HG03460 (cell line): ENCODE data around the gene N4BP2.
"Not testable (repeated sequence)": the region's sequence is repeated elsewhere in the genome, so short reads cannot be mapped to it uniquely, and the experiment has no call there.

Source experiments
- ATAC-seq: cut with Tn5 transposase; IDR thresholded peaks from one replicate; pipeline ENCODE4 v1.9.1; 2021; ENCODE audit not compliant: unreplicated experiment

The N4BP2 gene

DNA sequence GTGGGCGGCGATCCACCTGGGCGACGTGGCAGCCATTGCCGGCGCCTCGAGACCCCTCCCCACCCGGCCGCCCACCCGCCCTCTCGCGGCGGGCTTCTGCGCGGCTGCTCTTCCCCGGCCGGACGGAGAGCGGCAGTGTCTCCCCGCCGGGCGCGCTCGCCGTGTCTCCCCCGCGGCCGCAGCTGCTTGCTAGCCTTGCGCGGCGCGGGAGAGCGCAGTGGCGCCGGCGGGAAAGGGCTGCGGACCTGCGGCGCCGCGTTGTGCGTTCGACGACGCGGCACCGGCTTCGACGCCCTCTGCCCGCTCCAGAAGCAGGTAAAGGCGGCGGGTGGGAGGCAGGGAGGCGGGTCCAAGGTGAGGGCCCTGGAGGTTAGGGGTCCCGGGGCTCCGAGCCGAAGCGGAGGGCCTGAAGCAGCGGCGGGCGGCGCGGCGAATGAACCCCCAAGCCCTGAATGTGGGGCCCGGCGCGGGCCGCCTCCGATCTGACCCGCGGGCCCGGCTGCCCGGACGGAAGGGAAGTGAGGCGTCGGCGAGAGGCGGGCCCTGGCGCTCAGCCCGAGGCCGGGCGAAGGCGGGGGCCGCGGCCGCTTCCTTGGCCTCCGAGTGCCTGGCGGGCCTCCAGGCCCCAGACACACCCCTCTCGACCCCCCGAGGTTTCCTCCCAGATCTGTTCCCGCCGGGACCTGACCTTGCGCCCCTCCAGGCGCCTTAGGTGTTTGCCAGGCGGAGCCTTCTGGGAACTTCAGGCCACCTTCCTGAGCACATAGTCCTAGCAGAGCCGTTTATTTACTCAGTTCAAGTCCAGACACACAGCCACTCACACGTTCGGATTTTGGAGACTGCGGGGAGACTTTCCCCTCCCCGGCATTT is at the start of gene N4BP2:
Gene N4BP2 (plus strand): TSS at position 135 of the 870 bp plus-strand sequence. CDS start 40,491 bp downstream, outside the sequence.
- peak; percentile 56 for ATAC-seq

DNA sequence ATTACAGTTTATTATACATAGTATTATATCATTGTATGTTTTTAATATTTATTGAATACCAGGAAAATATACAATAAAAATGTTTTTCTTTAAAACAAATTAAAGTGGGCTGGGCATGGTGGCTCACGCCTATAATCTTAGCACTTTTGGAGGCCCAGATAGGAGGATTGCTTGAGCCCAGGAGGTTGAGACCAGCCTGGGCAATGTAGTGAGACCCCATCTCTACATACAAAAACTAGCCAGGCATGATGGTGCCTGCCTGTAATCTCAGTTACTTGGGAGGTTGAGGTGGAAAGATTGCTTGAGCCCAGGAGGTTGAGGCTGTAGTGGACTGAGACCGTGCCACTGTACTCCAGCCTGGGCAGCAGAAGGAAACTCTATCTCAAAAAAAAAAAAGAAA is 40.6 kb upstream of the N4BP2 start:
- no peak for ATAC-seq

DNA sequence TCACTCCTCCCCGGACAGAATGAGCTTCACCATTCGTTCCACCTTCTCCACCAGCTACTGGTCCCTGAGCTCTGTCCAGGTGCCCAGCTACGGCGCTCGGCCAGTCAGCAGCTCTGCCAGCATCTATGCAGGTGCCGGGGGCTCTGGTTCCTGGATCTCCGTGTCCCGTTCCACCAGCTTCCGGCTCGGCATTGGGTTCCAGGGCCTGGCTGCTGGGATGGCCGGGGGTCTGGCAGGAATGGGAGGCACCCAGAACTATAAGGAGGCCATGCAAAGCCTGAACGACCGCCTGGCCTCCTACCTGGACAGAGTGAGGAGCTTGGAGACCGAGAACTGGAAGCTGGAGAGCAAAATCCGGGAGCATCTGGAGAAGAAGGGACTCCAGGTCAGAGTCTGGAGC is 36.4 kb upstream of the N4BP2 start:
- no peak for ATAC-seq

DNA sequence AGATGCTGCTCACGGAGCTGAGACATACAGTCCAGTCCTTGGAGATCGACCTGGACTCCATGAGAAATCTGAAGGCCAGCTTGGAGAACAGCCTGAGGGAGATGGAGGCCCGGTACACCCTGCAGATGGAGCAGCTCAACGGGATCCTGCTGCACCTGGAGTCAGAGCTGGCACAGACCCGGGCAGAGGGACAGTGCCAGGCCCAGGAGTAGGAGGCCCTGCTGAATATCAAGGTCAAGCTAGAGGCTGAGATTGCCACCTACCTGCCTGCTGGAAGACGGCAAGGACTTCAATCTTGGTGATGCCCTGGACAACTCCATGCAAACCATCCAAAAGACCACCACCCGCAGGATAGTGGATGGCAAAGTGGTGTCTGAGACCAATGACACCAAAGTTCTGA is 35.5 kb upstream of the N4BP2 start:
- not testable (repeated sequence) for ATAC-seq

DNA sequence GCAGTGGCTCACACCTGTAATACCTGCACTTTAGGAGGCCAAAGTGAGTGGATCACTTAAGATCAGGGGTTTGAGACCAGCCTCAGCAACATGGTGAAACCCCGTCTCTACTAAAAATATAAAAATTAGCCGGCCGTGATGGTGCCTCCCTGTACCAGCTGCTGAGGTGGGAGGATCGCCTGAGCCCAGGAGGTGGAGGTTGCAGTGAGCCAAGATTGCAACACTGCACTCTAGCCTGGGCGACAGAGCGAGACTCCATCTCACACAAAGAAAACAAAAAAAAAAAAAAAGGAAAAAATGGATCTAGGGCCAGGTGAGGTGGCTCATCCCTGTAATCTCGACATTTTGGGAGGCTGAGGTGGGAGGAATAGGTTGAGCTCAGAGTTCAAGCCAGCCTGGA is 32.6 kb upstream of the N4BP2 start:
- ATAC-seq: not testable (repeated sequence)

DNA sequence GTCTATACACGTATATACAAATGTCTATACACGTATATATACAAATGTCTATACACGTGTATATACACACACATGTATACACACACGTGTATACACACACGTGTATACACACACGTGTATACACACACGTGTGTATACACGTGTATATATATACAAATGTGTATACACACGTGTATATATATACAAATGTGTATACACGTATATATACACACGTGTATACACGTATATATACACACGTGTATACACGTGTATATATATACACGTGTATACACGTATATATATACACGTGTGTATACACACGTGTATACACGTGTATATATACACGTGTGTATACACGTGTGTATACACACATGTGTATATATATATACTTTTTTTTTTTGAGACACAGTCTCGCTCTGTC is 23.9 kb upstream of the N4BP2 start:
- no peak for ATAC-seq

DNA sequence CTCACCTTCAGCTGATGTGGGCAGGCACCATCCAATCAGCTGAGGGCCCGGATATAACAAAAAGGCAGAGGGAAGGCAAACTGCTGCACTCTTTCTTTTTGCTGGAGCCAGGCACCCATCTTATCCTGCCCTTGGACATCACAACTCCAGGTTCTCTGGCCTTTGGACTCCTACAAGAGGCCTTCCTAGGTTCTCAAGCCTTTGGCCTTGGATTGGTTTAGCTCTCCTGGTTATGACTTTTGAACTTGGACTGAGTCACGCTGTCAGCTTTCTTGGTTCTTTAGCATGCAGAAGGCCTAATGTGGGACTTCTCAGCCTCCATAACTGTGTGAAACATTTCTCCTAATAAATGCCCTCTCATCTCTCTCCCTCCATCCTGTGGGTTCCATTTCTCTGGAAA is 23.0 kb upstream of the N4BP2 start:
- ATAC-seq: no peak

DNA sequence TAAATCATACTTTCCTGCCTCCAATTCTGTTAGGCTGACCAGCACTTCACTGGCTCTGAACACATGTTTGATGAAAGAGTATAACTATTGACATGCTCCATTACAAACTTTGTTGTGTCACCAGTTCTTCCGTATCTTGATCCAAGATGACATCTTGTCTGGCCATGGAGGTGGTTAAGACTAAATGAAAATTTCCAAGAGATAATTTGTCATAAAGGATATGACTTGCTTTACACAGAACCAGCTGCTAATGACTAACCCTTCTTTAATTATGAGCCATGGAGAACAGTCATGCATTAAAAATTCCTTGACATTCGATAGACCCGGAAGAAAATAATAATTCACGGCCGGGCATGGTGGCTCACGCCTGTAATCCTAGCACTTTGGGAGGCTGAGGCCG is 17.7 kb upstream of the N4BP2 start:
- no peak for ATAC-seq

DNA sequence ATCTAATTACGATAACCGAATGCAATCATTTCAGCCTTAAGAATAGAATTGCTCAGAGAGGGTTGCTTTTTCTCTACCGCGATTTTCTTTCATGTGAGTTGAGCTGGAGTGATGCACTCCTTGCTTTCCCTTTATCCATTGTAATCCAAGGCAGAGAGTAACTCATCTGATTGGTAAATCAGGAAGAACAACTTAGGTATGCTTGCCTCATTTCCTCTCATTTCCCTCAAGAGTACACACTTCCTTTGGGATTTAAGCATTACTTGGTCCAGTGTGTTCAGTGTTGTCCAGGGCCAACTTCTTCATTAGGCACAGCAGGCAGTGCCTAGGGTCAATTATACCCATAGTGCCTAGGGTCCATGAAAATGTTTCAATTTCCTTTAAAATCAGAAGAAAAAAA is 15.7 kb upstream of the N4BP2 start:
- ATAC-seq: no peak

DNA sequence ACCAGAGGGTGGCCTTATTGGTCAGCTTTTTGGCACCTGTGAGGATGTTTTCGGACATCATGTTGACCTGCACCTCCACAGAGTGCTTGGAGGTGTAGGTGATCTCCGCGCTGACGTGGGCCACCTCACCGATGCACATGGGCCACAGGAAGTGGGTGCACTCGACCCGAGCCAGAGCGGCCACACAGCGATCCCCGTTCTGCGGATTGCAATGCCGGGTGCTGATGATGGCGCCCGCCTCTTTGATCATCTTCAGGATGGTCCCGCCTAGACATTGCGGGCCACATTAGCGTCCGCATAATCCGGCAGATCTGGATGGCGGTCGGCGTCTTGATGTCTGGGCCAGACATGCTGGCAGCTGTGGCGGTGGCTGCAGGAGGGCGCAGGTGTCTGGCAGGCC is 12.9 kb upstream of the N4BP2 start:
- ATAC-seq: no peak

DNA sequence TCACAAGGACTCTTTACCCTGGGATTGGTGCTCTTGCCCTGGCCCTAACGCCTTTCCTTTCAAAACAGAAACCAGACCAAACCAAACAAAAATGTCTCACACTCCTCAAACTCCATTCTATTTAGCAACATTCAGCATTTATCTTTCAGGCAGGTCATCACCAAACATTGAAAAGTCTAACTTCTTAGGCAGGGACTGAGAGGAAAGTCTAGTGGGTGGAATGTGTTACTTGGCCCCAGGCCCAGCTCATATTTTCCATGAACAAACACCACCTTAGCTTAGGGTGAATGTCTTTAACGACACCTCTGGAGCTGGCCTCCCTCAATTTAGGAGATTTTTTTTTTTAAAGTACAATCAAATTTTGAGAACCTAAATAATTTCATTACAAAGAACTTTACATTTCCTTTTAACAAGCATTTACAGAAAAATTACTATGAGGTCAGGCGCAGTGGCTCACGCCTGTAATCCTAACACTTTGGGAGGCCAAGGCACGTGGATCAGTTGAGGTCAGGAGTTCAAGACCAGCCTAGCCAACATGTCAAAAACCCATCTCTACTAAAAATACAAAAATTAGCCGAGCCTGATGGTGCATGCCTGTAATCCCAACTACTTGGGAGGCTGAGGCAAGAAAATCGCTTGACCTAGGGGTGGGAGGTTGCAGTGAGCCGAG is 10.2 kb upstream of the N4BP2 start:
- no peak for ATAC-seq

DNA sequence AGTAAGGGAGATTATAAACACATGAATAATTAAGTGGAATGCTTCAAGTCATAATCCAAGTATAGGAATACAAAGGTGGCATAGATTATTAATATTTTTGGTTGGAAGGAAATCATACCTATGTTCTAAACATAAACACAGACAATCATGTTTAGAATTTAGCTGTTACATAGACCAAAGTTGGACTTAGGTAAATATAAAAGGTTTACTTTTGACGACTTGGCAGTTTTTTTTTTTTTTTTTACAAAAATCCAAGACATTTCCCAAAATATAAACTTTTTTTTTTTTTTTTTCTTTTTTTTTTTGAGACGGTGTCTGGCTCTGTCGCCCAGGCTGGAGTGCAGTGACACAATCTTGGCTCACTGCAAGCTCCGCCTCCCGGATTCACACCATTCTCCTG is 3.5 kb upstream of the N4BP2 start:
- ATAC-seq: no peak

DNA sequence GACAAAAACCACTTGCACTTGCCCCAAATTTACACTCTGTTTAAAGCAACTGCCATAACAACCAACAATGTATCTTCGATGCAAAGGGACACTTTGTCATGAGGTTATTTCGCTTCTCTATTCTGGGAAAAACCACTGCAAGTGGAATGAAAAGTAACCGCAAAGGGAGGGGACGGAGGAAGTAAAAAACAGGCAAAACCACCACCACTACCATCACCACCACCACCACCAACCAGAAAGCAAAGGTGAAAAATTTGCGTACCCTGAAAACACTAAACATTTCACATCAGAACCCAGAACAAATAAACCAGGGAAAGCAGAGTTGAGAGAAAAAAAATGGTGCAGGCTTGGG is 1.2 kb upstream of the N4BP2 start:
- no peak for ATAC-seq

DNA sequence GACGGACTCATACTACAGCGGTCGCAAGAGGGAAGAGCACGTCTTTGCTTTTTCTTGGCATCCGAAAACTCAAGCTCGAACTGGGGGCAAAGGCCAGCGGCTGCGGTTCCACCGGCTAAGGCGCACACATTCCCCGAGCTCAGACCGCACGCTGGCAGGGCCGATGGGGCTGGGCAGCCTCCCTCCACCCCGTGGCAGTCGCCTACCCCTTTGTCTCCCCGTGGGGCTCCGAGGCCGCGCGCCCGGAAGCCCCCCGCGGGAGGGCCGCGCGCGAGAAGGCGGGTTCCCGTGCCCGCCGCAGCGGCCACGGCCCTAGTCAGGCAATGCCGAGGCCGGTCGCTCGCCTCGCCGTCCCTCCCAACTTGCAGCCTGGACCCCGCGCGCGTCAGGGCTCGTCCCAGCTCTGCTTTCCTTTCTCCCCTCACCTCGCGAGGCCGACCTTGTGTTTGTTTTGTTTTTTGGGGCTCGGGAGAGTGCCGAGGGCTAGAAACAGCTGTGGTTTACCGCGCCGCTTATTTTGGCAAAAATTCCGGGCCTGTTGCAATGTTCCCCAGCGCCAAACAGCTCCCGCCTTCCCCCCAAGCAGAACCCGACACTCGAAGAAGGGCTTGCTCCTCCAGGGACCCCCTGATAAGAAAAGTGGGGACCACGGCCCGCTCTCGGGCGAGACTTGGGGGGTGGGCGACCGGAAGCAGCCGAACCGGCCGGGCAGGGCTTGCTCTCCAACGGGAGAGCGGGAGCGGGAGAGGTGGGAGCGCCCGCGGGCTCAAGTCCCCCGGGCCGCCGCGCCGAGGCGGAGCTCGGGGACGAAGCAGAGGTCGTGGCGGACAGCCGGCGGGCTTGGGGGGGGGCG is 561 bp upstream of the N4BP2 start:
- ATAC-seq: peak; percentile 26

DNA sequence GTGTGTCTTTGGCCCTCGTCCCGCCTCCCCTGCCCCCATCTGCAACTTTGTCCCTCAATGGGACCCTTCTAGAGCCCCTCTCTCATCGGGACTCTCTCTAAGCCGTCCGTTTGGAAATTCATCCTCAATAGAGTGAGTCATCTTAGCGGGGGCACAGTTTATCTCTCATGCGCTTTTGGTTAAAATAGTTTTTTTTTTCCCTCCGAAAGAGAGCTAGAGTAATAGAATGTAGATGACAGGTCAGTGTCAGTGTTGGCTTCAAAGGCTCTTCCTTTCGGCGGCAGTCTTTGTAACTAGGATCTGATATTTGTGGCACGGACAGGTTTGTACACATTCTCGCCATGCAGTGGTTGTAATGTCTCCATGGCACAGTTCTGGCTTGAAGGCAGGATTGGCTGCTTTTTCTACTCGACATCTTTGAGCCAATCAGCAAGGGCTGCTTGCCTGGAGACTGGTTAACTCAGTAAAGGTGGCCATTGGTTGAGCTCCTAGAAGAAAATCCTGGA is 989 bp downstream of the N4BP2 start:
- ATAC-seq: peak; percentile 65

DNA sequence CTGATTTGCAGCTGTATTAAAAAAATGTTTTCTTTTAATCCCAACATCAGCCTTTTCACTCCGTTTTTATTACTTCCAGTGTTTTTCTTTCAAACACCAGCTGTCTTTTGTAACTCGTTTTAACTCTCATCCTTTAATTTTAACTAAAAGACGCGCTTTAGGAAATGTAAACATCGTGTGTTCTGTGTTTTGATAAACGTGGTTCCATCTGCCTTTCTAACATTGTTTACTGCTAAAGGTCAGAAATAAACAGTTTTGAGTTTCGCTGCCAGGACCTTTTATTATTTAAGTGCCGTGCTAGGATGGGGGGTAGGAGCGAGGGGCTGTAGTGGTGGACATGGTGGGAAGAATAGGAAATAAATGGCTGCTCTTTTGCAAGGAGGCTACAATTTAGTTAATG is 1.5 kb downstream of the N4BP2 start:
- ATAC-seq: no peak

DNA sequence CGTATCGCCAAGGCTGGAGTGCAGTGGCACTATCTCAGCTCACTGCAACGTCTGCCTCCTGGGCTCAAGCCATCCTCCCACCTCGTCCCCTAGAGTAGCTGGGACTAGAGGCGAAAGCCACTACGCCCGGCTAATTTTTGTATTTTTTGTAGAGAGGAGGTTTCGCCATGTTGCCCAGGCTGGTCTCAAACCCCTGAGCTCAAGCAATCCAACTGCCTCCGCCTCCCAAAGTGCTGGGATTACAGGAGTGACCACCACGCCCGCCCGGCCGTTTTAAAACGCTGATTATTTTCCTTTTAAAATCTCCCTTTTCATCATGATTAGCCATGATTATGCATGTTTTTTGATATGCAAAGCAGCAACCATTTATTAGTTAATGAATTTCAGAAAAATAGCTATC is 2.2 kb downstream of the N4BP2 start:
- no peak for ATAC-seq

DNA sequence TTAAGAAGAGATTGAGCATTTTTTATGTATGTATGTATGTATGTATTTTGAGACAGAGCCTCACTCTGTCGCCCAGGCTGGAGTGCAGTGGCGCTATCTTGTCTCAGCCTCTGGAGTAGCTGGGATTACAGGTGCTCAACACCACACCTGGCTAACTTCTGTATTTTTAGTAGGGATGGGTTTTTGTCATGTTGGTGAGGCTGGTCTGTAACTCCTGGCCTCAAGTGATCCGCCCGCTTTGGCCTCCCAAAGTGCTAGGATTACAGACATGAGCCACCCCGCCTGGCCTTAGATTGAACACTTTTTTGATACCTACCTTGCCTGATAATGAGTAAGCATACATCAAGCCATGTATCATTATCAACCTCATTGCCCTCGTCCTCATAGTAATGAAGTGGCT is 2.7 kb downstream of the N4BP2 start:
- no peak for ATAC-seq

DNA sequence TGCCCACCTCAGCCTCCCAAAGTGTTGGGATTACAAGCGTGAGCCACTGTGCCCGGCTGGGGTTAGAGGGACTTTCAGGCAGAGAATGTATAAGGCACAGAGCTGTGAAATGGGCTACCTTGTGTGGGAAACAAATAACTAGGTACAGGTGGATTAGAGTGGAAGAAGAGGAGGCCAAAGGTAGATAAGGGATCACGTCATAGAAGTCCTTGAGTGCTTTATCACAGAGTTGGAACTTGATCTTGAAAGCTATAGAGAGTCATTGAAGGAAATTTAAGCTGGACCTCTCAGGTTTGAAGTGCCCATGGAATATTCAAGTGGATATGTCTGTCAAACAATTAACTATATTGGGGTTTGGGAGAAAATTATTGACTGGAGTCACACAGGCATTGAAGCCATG is 8.4 kb downstream of the N4BP2 start:
- no peak for ATAC-seq

DNA sequence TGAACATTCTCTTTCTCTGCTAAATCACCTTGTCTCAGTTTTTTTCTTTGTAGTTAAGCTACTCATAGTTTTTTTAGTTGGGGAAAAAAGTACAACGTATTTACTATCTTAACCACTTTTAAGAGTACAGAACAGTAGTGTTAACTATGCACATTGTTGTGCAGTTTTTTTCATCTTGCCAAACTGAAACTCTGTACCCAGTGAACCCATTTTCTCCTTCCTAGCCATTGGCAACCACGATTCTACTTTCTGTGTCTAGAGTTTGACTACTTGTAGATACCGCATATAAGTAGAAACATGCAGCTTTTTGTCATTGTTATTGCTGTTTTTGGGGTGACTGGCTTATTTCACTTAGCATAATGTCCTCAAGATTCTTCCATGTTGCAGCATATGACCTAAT is 10.0 kb downstream of the N4BP2 start:
- ATAC-seq: no peak

DNA sequence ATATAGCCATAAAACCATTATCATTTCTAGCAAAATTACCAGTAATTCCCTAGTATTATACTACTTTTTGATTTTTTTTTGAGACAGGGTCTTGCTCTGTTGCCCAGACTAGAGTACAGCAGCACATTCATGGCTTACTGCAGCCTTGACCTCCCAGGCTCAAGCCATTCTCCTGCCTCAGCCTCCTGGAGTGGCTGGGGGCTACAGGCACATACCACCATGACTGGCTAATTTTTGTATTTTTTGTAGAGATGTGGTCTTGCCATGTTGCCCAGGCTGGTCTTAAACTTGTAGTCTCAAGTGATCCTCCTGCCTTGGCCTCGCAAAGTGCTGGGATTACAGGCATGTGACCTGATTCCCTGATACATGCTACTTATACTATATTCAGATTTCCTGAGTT is 13.7 kb downstream of the N4BP2 start:
- no peak for ATAC-seq

DNA sequence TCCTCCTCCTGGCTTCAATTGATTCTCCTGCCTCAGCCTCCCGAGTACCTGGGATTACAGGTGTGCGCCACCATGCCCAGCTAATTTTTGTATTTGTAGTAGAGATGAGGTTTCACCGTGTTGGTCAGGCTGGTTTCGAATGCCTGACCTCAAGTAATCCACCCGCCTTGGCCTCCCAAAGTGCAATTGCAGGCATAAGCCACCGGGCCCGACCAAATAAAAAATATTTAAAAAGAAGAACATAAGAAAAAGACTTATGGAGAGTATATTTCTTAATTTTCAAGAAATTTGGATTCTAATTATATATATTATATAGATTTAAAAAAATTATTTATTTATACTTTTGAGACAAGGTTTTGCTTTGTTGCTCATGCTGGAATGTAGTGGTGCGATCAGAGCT is 29.8 kb downstream of the N4BP2 start:
- ATAC-seq: no peak
